AG04450 (cell line): Measurements from ENCODE around the gene SLC1A3. TPM values are rescaled to one million over a fixed set of nuclear protein-coding genes. Genes with fewer than 3 reads are reported as not detected.

ENCODE experiments used
- CTCF ChIA-PET: fragments of 300-600, 350-600 bp; formaldehyde crosslinking; extraction: SDS; loops from one replicate; lab custom pipeline; 2022; ENCODE audit warnings: antibody characterized with exemption, inconsistent platforms; lab: Charles Lee
- POLR2A ChIA-PET: fragments of 350-600 bp; formaldehyde crosslinking; extraction: SDS; loops from one replicate; lab custom pipeline; 2021; ENCODE audit warnings: antibody characterized with exemption, inconsistent platforms; lab: Yijun Ruan, JAX
- DNase-seq: peaks from one replicate; pipeline ENCODE4 v3.0.0-alpha.2; 2011; ENCODE audit warnings: low read depth, low spot score
- H3K27ac ChIP-seq: one replicate; pipeline ENCODE4 v1.5.1; 2012; ENCODE audit warnings: low read depth, low read length, control low read depth
- H3K27me3 ChIP-seq: one replicate; pipeline ENCODE4 v1.6.0; 2012; ENCODE audit warnings: low read length; ENCODE audit not compliant: control insufficient read depth, insufficient read depth
- H3K4me3 ChIP-seq: 2 replicates; pipeline ENCODE4 v1.5.1; 2011; ENCODE audit warnings: mild to moderate bottlenecking, low read depth, low read length, control low read depth
- H3K9me3 ChIP-seq: 2 replicates; pipeline ENCODE4 v1.5.1; 2012; ENCODE audit warnings: low read length; ENCODE audit not compliant: control insufficient read depth, insufficient read depth
- CTCF ChIP-seq: IDR thresholded peaks from 2 replicates; pipeline ENCODE4 v1.5.1; 2011; ENCODE audit warnings: low read depth, low read length, control low read depth, inconsistent platforms
- polyA plus RNA-seq: library from polyadenylated mRNA; depleted of rRNA; stranded (reverse); fragments of >200 nt; gene quantifications from 2 replicates; pipeline ENCODE4 v1.2.3, GENCODE V29; 2011

SLC1A3 gene
- polyA plus RNA-seq, 1 experiment: 2.2 TPM

DNA sequence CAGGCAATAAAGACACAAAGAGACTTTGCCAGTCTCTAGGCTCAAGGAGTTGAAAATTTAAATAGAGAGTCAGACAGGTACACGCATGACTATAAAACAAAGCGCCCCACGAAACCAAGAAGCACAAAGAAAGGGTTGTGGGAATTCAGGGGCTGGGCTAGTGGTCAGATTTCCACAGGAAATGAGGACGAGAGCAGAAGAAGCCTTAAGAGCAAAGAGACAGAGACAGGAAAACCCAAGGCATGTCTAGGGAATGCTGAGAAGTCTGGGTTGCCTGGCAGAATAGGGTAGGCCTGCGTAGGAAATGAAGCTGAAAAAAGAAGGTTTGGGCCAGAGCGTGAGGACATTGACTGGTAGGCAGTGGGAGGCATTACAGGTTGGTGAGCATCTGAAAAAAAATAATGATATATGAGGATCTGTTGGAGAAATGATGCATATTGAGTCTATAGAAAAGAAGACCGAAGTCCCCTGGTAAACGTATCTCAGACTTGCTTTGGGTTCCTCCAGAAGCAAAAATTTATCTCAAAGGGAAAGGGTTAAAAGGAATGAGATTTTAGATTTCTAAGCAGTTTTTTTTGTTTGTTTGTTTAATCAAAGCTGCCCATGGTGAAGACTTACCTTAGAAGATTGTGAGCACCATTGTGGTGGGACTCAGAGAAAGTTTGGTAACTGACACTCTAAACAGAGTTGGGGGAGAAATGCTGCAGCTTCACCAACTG, 51.8 kb downstream of the SLC1A3 start:
- H3K9me3 ChIP-seq: peaks cover 4% of the 10 kb centered on the region; the same call in 1 of the 2 replicates
- DNase-seq: no peak
- POLR2A ChIA-PET: no interaction called here
- CTCF ChIA-PET: interaction anchor here (1.6 to 3.3 kb wide), 2 partner anchors 32 to 38 kb away, joined by 4 to 16 read pairs; no protein-coding TSS in a partner anchor
- TF ChIP-seq CTCF: no peak
- H3K27ac ChIP-seq: peak overlapping the region; percentile 88
- H3K4me3 ChIP-seq: no peak overlapping the region
- H3K27me3 ChIP-seq: no peaks in the 10 kb centered on the region

GRCh38 chr5:36659411-36659810, 53.0 kb downstream of the SLC1A3 start:
- Histone ChIP-seq H3K27ac (no peak overlapping the region), H3K27me3 (no peaks in the 10 kb centered on the region), H3K9me3 (peaks cover 4% of the 10 kb centered on the region; the same call in 1 of the 2 replicates), H3K4me3 (no peak overlapping the region)
- POLR2A ChIA-PET: no interaction called here
- DNase-seq: no peak
- TF ChIP-seq CTCF: no peak
- CTCF ChIA-PET: no interaction called here

DNA sequence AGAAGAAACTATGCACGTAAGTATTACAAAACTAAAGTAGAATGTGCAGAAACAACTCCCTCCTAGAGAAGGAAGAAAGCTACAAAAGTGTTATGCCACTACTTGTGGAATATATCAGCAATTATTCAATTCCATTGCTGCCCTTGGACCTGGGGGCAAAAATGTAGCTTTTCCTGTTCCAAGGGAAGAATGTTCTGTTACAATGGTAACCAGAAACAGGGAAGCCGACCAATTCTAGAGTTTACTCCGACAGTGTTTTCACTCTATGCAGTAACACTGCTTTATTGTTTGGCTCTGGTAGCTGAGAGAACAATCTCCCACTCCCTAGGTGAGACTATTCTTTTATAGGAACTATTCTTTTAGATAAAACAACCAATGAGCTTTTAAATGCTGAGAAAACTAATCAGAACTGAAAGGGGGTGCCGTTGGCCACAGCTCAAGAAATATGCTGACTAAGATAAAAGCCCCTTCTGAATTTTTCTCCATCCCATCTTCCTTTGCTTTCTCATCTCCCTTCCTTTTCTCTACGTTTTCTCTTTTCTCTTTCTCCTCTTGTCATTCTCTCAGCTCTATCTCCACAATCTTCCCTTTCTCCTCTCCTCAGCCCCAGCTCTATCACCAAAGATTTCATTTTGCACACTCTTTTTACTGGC, 54.1 kb downstream of the SLC1A3 start:
- CTCF ChIA-PET: interaction anchor here (0.6 to 1.4 kb wide), 4 partner anchors 30 to 245 kb away, joined by 4 to 7 read pairs (median 6); no protein-coding TSS in a partner anchor
- Histone ChIP-seq H3K9me3 (peaks cover 4% of the 10 kb centered on the region; the same call in 1 of the 2 replicates), H3K27me3 (no peaks in the 10 kb centered on the region), H3K4me3 (no peak overlapping the region), H3K27ac (no peak overlapping the region)
- TF ChIP-seq CTCF: no peak
- no peak for DNase-seq
- POLR2A ChIA-PET: no interaction called here

- Histone ChIP-seq H3K27me3 (no peaks in the 10 kb centered on the region), H3K9me3 (peaks cover 4% of the 10 kb centered on the region; the same call in 1 of the 2 replicates), H3K4me3 (no peak overlapping the region), H3K27ac (no peak overlapping the region)
- no peak for DNase-seq
- ChIA-PET CTCF (interaction anchor here (1.4 kb wide), 1 partner anchor 28 kb away, joined by 6 read pairs; no protein-coding TSS in a partner anchor), POLR2A (no interaction called here)
- TF ChIP-seq CTCF: no peak
These were observed 55.2 kb downstream of the SLC1A3 start for GRCh38 chr5:36661456-36662220.
